DMS79 treated with DMSO at 0.1 percent for 48 hours (cell line): ENCODE results near the gene PRR16.

ENCODE experiments used
- DNase-seq: peaks from one replicate; lab custom pipeline; 2025; lab: John Stamatoyannopoulos, UW

Gene PRR16

GRCh38 chr5:120516805-120517204, 52.7 kb downstream of the PRR16 start:
- no peak for DNase-seq

GRCh38 chr5:120517607-120518252, 53.6 kb downstream of the PRR16 start:
- no peak for DNase-seq

- DNase-seq = no peak
These were observed 54.5 kb downstream of the PRR16 start for GRCh38 chr5:120518581-120518980.

DNA sequence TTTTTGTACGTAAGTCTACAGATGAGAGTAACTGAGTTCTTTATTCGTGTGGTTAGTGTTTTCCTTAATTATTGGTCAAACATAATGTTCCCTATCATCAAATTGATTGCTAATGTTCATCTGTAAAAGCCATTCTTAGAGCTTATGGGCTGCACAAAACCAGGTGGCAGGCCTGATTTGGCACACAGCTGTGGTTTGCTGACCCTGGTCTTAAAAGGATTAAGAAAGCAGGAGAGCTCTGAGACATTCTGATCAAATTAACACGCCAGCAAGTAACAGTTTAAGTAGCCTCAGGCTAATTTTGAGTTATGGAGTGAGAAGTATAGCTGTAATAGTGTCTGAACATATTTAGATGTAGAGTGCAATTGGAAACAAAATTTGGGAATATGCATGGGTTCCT, 63.2 kb downstream of the PRR16 start:
- DNase-seq = no peak

GRCh38 chr5:120528609-120529008, 64.5 kb downstream of the PRR16 start:
- no peak for DNase-seq

DNA sequence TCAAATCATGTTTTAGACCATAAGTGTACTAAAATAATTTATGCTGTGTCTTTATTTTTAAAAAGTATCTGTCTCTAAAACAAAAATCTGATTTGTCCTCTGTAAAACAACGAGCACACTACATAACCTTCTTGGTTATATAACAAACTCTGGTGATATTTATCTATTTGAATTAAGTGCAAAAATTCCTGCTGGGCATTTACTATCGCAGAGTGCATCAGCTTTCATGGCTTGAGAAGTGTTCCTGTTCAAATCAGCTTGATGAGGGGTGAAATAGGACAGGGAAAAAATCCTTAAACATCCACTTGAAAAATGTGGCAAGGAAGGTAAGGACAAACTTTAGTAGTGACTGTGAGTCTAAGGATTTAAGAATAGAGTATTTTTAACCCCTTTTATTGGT, 65.3 kb downstream of the PRR16 start:
- DNase-seq = no peak

- no peak for DNase-seq
These were observed 67.1 kb downstream of the PRR16 start for GRCh38 chr5:120531215-120531614.

GRCh38 chr5:120532835-120533234, 68.7 kb downstream of the PRR16 start:
- DNase-seq = no peak

GRCh38 chr5:120533581-120533980, 69.5 kb downstream of the PRR16 start:
- DNase-seq = no peak

DNA sequence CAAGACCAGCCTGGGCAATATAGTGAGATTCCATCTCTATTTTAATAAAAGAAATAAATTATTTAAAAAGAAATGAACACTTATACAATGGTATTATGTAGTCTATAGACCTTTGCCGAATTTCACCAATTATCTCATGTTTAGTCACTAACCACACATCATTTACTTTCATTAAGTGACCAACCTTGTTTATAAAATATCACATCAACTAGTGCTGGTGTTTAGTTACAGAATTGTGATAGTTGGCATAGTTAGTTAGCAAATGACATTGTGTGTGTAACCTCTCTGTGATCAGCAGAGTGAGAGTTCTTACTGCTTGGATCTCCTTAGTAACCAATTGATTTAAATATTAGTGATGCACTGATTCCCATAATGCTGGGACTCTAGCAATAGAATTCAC, 71.8 kb downstream of the PRR16 start:
- DNase-seq = no peak

DNA sequence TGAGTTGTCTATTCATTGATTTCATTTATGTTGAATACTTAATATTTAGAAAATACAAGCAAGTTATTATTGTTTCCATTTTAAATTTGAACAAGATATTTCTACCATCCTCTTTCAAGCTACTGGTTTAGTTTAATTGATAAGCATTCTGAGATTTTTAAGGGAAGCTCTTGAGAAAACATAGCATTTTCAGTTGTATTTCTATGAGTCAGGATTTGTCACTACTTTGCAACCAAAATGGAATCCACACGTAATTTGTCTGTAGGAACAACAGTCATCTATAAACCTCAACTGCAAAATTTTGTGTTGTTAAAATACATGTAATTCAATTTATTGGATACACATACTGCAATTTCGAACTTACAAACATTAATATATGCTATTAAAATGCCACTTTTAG, 74.0 kb downstream of the PRR16 start:
- no peak for DNase-seq

DNA sequence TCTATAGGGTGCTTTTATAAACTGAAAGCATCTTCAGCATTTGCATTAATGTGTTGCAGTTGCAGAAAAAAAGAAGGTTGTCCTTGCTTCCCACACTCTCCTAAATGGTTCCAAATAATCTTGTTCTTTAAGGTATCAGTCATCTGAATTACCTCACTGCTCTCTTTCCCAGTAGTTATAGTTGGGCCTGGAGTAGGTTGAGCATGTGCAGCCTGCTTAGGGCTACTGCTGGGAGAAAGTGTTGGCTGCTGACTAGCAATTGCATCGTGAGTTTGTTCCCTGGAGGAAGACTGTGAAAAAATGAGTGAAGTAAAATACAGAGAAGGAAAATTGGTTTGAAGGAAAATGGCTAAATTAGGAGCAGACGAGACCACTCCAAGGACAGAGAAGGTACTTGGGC, 74.5 kb downstream of the PRR16 start:
- DNase-seq = no peak

DNA sequence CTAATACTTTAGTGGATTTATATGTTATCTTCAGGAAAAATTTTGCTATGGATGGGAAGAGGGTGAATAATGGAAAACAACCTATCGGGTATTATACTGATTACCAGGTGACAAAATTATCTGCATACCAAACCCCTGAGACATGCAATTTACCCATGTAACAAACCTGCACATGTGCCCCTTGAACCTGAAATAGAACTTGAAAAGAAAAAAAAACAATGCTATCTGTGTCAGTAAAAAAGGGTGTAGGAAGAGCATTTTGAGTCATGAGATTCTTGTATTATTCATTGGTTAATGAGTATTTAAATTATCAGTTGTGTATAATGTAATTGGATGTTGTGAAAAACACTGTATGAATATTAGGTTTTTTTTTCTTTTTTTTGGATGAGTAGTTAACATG, 75.4 kb downstream of the PRR16 start:
- no peak for DNase-seq

- DNase-seq = no peak
These were observed 76.0 kb downstream of the PRR16 start for GRCh38 chr5:120540097-120540496.

- DNase-seq = no peak
These were observed 79.9 kb downstream of the PRR16 start for GRCh38 chr5:120544043-120544442.

GRCh38 chr5:120545007-120545406, 80.9 kb downstream of the PRR16 start:
- no peak for DNase-seq

DNA sequence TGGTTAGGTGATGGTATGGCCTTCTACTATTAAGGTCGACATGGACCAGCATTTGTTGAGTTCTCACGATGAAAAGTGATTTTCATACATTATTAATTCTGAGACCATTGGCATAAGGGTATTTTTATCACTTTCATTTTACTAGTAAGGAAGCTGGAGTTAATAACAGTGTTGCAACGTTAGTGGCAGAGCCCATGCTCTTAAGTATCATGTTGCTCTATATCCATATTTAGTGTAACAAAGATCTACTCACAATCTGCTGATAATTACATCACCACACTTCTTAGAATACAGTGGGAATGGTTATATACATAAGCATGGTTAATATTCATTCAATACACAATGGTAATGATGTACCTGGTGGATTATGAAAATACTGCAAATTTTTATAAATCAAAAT, 81.9 kb downstream of the PRR16 start:
- DNase-seq = no peak

DNA sequence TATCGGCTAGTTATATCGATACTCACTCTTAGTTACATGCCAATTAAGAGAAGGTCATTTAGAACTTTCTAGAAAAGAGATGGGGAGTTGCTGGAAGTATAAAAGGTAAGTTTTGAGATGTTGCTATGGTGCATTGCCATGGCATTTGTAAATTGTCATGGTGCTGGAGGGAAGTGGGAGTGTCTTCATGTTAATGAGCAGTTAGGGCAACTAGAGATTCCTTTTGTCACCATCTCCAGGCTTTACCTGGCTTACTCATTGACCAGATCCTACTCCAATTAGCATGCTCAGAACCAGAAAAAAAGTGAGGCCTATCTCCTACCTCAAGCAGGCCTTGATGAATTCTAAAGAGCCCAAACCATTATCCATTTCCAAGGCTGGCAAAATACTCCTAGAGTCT, 82.8 kb downstream of the PRR16 start:
- no peak for DNase-seq

DNA sequence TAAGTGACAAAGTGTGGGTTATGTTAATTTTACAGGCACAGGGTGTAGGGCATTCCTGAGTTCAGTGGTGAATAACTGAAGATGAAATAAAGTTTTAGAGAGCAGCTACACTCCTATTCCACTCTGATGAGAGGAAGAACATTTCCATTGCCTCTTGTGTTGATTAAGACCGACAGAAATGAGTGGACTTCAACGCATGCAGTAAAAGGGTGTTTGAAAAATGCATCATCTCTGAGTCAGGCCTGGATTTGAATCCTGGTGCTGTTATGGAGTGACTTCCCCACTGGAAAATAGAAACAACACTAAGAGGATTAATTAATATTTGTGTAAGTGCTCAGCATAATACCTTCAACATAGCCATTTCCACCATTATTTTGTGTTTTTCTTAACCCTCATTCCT, 86.3 kb downstream of the PRR16 start:
- no peak for DNase-seq

DNA sequence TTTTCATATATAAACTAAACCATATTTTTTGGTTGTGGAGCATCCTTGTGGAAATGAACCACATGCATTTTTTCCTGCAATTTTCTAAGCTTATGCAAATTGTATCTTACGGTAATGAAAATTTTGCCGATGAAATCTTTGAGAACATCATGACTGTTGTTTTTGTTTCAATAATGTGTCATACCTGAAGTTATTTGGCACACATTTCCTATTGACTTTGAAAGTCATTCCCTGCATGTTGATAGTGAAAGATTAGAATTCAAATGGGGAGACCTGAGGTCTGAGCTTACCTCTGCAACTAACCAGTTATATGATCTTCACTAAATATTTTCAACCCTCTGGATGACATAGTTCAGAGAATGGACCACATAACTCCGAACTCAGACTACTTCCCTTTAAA, 88.5 kb downstream of the PRR16 start:
- DNase-seq = no peak

DNA sequence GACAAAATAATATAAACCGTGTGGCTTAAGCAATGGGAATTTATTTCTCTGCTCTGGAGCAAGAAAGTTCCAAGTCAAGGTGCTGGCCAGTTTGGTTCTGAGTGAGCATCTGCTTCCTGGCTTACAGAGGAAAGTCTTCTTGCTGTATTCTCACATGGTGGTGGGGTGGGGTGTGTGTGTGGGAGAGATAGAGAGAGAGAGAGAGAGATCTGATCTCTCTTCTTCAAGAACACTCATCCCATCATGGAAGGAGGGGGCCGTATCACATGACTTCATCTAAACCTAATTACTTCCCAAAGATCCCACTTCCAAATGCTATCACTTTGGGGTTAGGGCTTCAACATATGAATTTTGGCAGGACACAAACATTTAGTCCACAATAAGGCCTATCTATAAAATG, 91.2 kb downstream of the PRR16 start:
- no peak for DNase-seq

DNA sequence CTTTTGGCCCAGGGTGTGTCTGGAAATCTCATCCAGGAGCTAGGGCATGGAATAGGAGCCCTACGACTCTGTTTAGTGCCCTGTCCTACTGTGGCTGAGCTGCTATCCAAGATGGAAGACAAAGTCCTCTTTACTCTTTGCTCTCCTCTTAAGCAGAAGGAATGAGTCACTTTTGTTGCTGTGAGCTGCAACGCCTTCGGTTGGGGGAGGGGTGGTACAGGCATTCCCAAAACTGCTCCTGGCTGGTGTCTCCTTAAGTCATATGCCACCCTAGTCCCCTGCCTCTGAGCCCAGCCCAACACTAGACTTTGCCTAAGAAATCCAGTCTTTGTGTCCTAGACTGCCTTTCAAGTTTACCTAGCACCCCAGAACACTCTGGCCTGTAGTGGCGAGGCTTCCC, 99.9 kb downstream of the PRR16 start:
- DNase-seq = no peak

- DNase-seq = no peak
These were observed 103.0 kb downstream of the PRR16 start for GRCh38 chr5:120567066-120567465.

- no peak for DNase-seq
These were observed 103.8 kb downstream of the PRR16 start for GRCh38 chr5:120567921-120568320.

DNA sequence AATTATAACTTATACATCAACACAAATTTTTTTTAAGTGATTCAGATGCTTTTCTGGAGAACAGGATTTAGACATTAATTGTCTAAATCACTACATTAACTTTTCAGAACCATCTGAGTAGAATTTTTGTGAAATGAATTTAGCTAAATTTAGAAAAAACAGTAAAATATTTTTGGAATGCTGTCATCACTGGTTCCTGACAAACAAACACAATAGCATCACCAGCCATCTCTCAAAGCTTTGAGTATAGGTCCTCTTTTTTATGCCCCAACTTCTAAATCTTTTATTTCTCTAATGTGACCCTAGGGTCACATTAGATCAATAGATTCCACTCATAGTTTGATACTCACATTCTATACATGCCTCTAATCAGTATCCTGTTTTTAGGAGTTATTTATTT, 104.6 kb downstream of the PRR16 start:
- no peak for DNase-seq
